Measurements from ENCODE around the gene RRP12.
A peak's percentile ranks its signal among the peaks of the same experiment; 100 is the strongest.

Gene RRP12

DNA sequence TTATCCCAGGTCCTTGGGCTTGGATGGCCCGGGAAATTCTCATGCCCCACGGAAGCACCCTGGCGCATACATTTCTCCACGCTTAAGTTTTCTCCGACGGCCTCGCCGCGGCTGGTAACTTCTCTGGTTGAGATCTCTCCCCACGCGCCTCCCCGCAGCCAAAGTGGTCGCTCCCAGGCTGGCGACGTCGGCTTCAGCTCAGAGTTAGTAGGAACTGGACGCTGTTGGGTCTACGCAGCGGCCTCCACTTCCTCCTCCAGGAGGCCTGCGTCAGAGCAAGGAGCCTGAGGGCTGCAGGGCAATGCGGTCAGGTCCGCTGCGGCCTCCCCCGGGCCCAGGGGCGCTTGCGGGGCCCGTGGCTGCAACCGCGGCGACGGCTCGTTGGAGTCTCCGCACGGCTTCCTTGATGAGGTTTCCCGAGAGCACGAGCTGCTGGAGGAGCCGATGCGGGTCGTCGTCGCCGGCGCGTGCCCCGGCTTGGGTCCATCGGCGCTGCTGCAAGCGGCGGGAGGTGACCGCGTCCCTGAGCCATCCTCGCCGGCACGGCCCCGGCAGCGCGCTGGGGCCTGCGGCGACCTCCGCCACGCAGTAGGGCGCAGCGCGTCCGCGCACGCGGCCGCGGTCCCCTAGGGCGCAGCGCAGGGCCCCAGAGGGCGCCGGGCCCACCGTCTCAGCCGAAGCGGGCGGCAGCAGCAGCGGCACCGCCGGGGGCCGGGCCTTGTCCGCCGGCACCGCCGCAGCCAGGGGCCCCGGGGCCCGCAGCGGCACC is 67.4 kb downstream of the RRP12 start:
- H3K27ac ChIP-seq (replicated peaks) = peak overlapping the region; percentile 98

DNA sequence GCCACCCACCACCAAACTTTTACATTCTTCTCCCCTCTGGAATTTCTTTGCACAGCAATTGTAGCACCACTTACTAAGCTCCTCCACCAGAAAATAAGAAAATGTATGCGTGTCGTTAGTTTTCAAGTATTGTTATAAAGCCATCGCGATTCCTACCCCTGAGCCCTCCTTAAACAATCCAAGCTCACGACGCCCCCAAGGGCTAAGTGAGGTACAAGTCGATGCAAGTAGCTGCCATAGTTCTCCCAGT is 67.9 kb downstream of the RRP12 start:
- no peak for DNase-seq (ENCODE audit: low read depth in 1 of 2, low spot score in 1 of 2)
- H3K27me3 ChIP-seq (ENCODE audit: insufficient read depth, poor library complexity, severe bottlenecking) = no peaks in the 10 kb centered on the region
- peak overlapping the region; percentile 80 for H3K4me3 ChIP-seq (replicated peaks; ENCODE audit: insufficient read depth, low read length)
- H3K27ac ChIP-seq (replicated peaks) = peak overlapping the region; percentile 86
- TF ChIP-seq, protein P1, sequence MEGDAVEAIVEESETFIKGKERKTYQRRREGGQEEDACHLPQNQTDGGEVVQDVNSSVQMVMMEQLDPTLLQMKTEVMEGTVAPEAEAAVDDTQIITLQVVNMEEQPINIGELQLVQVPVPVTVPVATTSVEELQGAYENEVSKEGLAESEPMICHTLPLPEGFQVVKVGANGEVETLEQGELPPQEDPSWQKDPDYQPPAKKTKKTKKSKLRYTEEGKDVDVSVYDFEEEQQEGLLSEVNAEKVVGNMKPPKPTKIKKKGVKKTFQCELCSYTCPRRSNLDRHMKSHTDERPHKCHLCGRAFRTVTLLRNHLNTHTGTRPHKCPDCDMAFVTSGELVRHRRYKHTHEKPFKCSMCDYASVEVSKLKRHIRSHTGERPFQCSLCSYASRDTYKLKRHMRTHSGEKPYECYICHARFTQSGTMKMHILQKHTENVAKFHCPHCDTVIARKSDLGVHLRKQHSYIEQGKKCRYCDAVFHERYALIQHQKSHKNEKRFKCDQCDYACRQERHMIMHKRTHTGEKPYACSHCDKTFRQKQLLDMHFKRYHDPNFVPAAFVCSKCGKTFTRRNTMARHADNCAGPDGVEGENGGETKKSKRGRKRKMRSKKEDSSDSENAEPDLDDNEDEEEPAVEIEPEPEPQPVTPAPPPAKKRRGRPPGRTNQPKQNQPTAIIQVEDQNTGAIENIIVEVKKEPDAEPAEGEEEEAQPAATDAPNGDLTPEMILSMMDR (IDR thresholded peaks at IDR 0.05; ENCODE audit: insufficient read depth, low read length) = no peak
- no peak for TF ChIP-seq SPI1 (IDR thresholded peaks at IDR 0.05; ENCODE audit: borderline replicate concordance, low read depth)
- TF ChIP-seq, protein P2, sequence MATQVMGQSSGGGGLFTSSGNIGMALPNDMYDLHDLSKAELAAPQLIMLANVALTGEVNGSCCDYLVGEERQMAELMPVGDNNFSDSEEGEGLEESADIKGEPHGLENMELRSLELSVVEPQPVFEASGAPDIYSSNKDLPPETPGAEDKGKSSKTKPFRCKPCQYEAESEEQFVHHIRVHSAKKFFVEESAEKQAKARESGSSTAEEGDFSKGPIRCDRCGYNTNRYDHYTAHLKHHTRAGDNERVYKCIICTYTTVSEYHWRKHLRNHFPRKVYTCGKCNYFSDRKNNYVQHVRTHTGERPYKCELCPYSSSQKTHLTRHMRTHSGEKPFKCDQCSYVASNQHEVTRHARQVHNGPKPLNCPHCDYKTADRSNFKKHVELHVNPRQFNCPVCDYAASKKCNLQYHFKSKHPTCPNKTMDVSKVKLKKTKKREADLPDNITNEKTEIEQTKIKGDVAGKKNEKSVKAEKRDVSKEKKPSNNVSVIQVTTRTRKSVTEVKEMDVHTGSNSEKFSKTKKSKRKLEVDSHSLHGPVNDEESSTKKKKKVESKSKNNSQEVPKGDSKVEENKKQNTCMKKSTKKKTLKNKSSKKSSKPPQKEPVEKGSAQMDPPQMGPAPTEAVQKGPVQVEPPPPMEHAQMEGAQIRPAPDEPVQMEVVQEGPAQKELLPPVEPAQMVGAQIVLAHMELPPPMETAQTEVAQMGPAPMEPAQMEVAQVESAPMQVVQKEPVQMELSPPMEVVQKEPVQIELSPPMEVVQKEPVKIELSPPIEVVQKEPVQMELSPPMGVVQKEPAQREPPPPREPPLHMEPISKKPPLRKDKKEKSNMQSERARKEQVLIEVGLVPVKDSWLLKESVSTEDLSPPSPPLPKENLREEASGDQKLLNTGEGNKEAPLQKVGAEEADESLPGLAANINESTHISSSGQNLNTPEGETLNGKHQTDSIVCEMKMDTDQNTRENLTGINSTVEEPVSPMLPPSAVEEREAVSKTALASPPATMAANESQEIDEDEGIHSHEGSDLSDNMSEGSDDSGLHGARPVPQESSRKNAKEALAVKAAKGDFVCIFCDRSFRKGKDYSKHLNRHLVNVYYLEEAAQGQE (IDR thresholded peaks at IDR 0.05; ENCODE audit: insufficient replicate concordance, low read depth) = no peak
- no peak for TF ChIP-seq GABPA (IDR thresholded peaks at IDR 0.05; ENCODE audit: low read depth)
- no peak for TF ChIP-seq POLR2AphosphoS5 (IDR thresholded peaks at IDR 0.05; ENCODE audit: low read depth)

More for the DNA sequence above, 67.4 kb downstream of the RRP12 start:
- Histone ChIP-seq H3K4me3 (replicated peaks; ENCODE audit: insufficient read depth, low read length) (peak overlapping the region; percentile 80), H3K27me3 (ENCODE audit: insufficient read depth, poor library complexity, severe bottlenecking) (no peaks in the 10 kb centered on the region)
- peak; percentile 70 to 83 for DNase-seq (ENCODE audit: low read depth in 1 of 2, low spot score in 1 of 2)
- TF ChIP-seq, protein P2 (IDR thresholded peaks at IDR 0.05; ENCODE audit: insufficient replicate concordance, low read depth) = no peak
- TF ChIP-seq, protein P1 (IDR thresholded peaks at IDR 0.05; ENCODE audit: insufficient read depth, low read length) = no peak
- TF ChIP-seq POLR2AphosphoS5 (IDR thresholded peaks at IDR 0.05; ENCODE audit: low read depth) (peak; percentile 77; the same call in 1 of the 2 replicates), GABPA (IDR thresholded peaks at IDR 0.05; ENCODE audit: low read depth) (0 out of 2 replicates have a peak, but pooled peaks have one; percentile 7), SPI1 (IDR thresholded peaks at IDR 0.05; ENCODE audit: borderline replicate concordance, low read depth) (peak; percentile 91)

DNA sequence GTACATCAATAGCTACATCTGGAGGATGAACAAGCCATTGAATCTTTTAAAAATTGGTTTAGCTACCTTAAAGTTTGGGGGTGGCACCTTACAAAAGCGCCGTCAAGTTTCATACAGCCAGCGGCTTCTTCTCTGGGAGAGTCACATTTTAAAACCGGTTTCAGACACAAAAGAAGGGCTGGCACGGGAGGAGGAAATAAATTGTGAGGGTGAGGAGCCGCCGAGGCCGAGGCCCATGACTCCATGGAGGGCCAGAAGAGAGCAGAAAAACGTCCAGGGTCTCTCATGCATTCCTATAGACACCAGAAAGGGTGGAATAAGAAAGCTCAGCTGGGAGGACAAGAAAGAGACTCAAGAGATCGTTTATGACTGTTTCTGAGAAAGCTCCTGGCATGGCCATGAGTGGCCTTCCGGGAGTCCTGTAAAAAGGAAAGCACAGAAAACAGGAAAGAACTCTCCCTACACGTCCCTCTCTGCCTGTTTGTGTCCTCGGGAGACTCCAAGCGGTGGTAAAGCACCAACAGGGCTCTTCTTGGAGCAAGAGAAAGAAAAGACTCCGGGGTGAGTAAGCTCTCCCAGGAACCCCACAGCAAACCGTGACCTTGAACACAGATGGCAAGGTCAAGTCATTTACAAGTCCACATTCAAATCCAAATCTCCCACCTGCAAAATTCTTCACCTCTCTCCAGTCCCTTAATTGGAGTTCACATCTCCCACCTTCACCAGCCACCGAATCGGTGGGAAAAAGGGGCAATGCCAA is 68.4 kb downstream of the RRP12 start:
- Histone ChIP-seq H3K27ac (replicated peaks) (peak overlapping the region; percentile 86), H3K27me3 (ENCODE audit: insufficient read depth, poor library complexity, severe bottlenecking) (no peaks in the 10 kb centered on the region), H3K4me3 (replicated peaks; ENCODE audit: insufficient read depth, low read length) (peak overlapping the region; percentile 80)
- peak; percentile 58 for DNase-seq (ENCODE audit: low read depth in 1 of 2, low spot score in 1 of 2)
- TF ChIP-seq, protein P1 (IDR thresholded peaks at IDR 0.05; ENCODE audit: insufficient read depth, low read length) = no peak
- TF ChIP-seq SPI1 (IDR thresholded peaks at IDR 0.05; ENCODE audit: borderline replicate concordance, low read depth) (no peak), POLR2AphosphoS5 (IDR thresholded peaks at IDR 0.05; ENCODE audit: low read depth) (no peak), GABPA (IDR thresholded peaks at IDR 0.05; ENCODE audit: low read depth) (no peak)
- TF ChIP-seq, protein P2 (IDR thresholded peaks at IDR 0.05; ENCODE audit: insufficient replicate concordance, low read depth) = no peak
